Raji (cell line): ENCODE measurements around the gene PCDHA7.

ENCODE experiments used
- POLR2A ChIP-seq: IDR thresholded peaks from 2 replicates; pipeline ENCODE4 v1.6.1; 2011; ENCODE audit warnings: low read depth, low read length, control low read depth; ENCODE audit not compliant: insufficient read depth

PCDHA7 gene

DNA sequence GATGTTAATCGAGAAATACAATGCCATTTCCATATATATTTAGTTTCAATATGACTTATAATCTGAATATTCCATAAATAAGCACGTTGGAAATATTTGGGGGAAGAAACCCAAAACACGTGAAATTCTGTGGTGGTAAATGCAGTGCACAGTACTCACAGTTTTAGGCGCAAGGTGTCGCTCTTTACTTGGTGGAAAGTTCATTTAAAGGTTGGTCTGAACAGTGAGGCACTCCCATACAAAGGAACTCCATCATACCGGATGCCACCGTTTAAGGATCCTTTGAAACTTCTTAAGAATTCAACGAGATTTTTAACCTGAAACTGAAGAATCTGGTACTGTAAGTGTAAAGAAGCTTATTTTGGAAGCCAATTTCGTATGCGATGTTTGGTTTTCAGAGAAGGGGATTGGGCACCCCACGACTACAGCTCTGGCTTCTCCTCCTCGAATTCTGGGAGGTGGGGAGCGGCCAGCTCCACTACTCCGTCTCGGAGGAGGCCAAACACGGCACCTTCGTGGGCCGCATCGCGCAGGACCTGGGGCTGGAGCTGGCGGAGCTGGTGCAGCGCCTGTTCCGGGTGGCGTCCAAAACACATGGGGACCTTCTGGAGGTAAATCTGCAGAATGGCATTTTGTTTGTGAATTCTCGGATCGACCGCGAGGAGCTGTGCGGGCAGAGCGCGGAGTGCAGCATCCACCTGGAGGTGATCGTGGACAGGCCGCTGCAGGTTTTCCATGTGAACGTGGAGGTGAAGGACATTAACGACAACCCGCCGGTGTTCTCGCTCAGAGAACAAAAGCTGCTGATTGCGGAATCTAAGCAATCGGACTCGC, 34.9 kb downstream of the PCDHA7 start, which contains the start of gene PCDHA11:
PCDHA11 (plus strand) TSS at position 237 of the 834 bp plus-strand sequence; CDS start at position 384, 147 bp downstream.
- TF ChIP-seq POLR2A, result no peak

DNA sequence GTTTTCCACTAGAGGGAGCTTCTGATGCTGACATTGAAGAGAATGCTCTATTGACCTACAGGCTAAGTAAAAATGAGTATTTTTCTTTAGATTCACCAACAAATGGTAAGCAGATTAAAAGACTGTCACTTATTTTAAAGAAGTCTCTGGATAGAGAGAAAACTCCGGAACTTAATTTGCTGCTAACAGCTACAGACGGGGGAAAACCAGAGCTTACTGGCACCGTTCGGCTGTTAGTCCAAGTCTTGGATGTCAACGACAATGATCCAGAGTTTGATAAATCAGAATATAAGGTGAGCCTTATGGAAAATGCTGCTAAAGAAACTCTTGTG, 35.5 kb downstream of the PCDHA7 start:
- TF ChIP-seq POLR2A, result no peak

DNA sequence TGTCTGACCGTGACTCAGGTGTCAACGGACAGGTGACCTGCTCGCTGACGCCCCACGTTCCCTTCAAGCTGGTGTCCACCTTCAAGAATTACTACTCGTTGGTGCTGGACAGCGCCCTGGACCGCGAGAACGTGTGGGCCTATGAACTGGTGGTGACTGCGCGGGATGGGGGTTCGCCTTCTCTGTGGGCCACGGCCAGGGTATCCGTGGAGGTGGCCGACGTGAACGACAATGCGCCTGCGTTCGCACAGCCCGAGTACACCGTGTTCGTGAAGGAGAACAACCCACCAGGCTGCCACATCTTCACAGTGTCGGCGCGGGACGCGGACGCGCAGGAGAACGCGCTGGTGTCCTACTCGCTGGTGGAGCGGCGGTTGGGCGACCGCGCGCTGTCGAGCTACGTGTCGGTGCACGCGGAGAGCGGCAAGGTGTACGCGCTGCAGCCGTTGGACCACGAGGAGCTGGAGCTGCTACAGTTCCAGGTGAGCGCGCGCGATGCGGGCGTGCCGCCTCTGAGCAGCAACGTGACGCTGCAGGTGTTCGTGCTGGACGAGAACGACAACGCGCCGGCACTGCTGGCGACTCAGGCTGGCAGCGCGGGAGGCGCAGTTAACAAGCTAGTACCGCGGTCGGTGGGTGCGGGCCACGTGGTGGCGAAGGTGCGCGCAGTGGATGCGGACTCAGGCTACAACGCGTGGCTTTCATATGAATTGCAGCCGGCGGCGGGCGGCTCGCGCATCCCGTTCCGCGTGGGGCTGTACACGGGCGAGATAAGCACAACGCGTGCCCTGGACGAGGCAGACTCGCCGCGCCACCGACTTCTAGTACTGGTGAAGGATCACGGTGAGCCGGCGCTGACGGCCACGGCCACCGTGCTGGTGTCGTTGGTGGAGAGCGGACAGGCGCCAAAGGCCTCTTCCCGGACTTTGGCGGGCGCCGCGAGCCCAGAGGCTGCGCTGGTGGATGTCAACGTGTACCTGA, 36.4 kb downstream of the PCDHA7 start:
- TF ChIP-seq POLR2A, result no peak

DNA sequence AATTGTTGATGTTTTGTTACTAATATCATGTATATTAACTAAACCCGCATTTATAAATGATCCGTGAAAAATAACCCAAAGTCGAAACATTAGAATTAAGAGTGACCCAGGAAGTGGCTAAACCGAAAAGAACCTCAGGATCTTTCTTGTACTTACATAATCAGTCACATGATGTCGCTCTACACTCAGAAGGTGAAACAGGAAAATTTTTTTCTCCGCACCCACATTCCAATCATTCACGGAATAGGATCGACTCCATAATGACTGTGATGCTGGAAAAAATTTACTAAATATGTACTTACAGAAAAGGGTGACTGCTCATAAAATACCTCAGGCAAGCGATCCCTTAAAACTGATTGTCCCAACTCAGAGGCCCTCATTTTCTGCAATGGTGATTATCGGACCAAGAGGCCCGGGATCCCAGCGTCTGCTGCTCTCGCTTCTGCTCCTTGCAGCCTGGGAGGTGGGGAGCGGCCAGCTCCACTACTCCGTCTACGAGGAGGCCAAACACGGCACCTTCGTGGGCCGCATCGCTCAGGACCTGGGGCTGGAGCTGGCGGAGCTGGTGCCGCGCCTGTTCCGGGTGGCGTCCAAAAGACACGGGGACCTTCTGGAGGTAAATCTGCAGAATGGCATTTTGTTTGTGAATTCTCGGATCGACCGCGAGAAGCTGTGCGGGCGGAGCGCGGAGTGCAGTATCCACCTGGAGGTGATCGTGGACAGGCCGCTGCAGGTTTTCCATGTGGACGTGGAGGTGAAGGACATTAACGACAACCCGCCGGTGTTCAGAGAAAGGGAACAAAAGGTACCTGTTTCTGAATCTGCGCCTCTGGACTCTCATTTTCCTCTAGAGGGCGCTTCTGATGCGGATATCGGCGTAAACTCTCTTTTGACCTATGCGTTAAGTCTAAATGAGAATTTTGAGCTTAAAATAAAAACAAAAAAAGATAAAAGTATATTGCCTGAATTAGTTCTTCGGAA, 41.3 kb downstream of the PCDHA7 start, which contains the start of gene PCDHA12:
PCDHA12 (plus strand) TSS at position 224 of the 981 bp plus-strand sequence; CDS start at position 389, 165 bp downstream.
- no peak for TF ChIP-seq POLR2A

DNA sequence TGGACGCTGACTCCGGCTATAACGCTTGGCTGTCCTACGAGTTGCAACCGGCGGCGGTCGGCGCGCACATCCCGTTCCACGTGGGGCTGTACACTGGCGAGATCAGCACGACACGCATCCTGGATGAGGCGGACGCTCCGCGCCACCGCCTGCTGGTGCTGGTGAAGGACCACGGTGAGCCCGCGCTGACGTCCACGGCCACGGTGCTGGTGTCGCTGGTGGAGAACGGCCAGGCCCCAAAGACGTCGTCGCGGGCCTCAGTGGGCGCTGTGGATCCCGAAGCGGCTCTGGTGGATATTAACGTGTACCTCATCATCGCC, 43.2 kb downstream of the PCDHA7 start:
- TF ChIP-seq POLR2A, result no peak

DNA sequence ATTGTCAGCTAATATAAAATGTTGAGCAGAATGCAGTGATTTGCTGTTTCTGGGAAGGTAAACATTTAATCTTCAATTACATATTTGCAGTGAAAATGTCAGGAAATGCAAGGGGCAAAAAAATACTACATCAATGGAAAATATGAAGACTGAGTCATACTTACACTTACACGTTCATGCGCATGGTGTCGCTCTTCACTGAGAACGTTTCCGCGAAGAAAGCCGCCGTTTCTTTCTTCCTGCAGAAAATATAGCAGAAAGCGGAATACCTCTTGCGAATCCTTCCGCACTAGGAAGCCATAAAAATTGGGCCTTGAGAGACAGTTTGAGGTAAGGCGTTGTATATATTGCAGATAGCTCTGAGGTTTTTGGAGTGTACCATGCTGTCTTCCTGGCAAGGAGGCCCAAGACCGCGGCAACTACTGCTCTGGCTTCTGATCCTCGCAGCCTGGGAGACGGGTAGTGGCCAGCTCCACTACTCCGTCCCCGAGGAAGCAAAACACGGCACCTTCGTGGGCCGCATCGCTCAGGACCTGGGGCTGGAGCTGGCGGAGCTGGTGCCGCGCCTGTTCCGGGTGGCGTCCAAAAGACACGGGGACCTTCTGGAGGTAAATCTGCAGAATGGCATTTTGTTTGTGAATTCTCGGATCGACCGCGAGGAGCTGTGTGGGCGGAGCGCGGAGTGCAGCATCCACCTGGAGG, 48.0 kb downstream of the PCDHA7 start, which contains the start of gene PCDHA13:
PCDHA13 (plus strand) TSS at position 236 of the 702 bp plus-strand sequence; CDS start at position 381, 145 bp downstream.
- no peak for TF ChIP-seq POLR2A

DNA sequence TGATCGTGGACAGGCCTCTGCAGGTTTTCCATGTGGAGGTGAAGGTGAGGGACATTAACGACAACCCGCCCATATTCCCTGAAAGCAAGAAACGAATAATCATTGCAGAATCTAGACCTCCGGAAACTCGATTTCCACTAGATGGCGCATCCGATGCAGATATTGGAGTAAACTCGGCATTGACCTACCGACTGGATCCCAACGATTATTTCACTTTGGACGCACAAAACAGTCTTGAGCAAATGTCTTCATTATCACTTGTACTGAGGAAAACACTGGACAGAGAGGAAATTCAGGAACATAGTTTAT, 48.5 kb downstream of the PCDHA7 start:
- TF ChIP-seq POLR2A, result no peak

DNA sequence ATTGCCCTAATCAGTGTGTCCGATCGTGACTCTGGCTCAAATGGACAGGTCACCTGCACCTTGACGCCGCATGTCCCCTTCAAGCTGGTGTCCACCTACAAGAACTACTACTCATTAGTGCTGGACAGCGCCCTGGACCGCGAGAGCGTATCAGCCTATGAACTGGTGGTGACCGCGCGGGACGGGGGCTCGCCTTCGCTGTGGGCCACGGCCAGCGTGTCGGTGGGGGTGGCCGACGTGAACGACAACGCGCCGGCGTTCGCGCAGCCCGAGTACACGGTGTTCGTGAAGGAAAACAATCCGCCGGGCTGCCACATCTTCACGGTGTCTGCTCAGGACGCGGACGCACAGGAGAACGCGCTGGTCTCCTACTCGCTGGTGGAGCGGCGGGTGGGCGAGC, 49.3 kb downstream of the PCDHA7 start:
- TF ChIP-seq POLR2A, result no peak

DNA sequence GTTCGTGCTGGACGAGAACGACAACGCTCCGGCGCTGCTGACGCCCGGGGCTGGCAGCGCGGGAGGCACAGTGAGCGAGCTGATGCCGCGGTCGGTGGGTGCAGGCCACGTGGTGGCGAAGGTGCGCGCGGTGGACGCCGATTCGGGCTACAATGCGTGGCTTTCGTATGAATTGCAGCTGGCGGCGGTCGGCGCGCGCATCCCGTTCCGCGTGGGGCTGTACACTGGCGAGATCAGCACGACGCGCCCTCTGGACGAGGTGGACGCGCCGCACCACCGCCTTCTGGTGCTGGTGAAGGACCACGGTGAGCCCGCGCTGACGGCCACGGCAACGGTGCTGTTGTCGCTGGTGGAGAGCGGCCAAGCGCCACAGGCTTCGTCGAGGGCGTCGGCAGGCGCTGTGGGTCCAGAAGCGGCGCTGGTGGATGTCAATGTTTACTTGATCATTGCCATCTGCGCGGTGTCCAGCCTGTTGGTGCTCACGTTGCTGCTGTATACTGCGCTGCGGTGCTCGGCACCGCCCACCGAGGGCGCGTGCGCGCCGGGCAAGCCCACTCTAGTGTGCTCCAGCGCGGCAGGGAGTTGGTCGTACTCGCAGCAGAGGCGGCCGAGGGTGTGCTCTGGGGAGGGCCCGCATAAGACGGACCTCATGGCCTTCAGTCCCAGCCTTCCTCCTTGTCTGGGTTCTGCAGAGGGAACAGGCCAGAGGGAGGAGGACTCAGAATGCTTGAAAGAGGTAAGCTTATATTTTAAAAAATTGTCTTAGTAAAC, 50.0 kb downstream of the PCDHA7 start:
- TF ChIP-seq POLR2A, result no peak
